OCI-LY7 (cell line): ENCODE results near the gene KLHL24.

ENCODE experiments used
- CTCF ChIP-seq: fragments of 200-600 bp; sonication (generic); conservative IDR thresholded peaks from 2 replicates; pipeline ENCODE4 v1.5.1; 2014; ENCODE audit warnings: mild to moderate bottlenecking, antibody characterized with exemption, low read length, moderate library complexity, mixed read lengths
- EZH2phosphoT487 ChIP-seq: fragments of 200-600 bp; sonication (generic); IDR thresholded peaks from 2 replicates; pipeline ENCODE4 v1.6.1; 2018; ENCODE audit warnings: low read depth, borderline replicate concordance, mild to moderate bottlenecking, mixed run types, antibody characterized with exemption, low read length, moderate library complexity, mixed read lengths

- no peak for TF ChIP-seq CTCF
- no peak for TF ChIP-seq EZH2phosphoT487
Measured at GRCh38 chr3:183645254-183645653, 9.8 kb downstream of the KLHL24 start.
